ENCODE measurements around the gene PCDHGB5.
"Not testable (repeated sequence)": the region's sequence is repeated elsewhere in the genome, so short reads cannot be mapped to it uniquely, and the experiment has no call there.

Gene PCDHGB5

DNA sequence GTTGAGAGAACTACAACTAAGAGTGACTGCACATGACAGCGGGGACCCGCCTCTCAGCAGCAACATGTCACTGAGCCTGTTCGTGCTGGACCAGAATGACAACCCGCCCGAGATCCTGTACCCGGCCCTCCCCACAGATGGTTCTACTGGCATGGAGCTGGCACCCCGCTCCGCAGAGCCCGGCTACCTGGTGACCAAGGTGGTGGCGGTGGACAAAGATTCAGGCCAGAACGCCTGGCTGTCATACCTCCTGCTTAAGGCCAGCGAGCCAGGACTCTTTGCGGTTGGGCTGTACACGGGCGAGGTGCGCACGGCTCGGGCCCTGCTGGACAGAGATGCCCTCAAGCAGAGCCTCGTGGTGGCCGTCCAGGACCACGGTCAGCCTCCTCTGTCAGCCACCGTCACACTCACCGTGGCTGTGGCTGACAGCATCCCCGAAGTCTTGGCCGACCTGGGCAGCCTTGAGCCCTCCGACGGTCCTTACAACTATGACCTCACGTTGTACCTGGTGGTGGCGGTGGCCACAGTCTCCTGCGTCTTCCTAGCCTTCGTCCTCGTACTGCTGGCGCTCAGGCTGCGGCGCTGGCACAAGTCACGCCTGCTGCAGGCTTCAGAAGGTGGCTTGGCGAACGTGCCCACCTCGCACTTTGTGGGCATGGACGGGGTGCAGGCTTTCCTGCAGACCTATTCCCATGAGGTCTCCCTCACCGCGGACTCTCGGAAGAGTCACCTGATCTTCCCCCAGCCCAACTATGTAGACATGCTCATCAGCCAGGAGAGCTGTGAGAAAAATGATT, 13.1 kb upstream of the PCDHGB5 start:
- H3K27me3 ChIP-seq, result peaks cover 96% of the 10 kb centered on the region
- no peak overlapping the region for H3K4me3 ChIP-seq (ENCODE audit: low read depth in 1 of 2, low read length in 1 of 2)
- H3K27ac ChIP-seq, result no peak overlapping the region
- H3K9me3 ChIP-seq, result peaks cover 18% of the 10 kb centered on the region
- no peaks in the 10 kb centered on the region for H3K36me3 ChIP-seq
- H3K4me1 ChIP-seq (ENCODE audit: control insufficient read depth in 1 of 2, insufficient read depth in 1 of 2, low read depth in 1 of 2, low read length in 1 of 2), result no peaks in the 10 kb centered on the region
- TF ChIP-seq, protein P1, sequence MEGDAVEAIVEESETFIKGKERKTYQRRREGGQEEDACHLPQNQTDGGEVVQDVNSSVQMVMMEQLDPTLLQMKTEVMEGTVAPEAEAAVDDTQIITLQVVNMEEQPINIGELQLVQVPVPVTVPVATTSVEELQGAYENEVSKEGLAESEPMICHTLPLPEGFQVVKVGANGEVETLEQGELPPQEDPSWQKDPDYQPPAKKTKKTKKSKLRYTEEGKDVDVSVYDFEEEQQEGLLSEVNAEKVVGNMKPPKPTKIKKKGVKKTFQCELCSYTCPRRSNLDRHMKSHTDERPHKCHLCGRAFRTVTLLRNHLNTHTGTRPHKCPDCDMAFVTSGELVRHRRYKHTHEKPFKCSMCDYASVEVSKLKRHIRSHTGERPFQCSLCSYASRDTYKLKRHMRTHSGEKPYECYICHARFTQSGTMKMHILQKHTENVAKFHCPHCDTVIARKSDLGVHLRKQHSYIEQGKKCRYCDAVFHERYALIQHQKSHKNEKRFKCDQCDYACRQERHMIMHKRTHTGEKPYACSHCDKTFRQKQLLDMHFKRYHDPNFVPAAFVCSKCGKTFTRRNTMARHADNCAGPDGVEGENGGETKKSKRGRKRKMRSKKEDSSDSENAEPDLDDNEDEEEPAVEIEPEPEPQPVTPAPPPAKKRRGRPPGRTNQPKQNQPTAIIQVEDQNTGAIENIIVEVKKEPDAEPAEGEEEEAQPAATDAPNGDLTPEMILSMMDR (IDR thresholded peaks at IDR 0.05), result no peak

DNA sequence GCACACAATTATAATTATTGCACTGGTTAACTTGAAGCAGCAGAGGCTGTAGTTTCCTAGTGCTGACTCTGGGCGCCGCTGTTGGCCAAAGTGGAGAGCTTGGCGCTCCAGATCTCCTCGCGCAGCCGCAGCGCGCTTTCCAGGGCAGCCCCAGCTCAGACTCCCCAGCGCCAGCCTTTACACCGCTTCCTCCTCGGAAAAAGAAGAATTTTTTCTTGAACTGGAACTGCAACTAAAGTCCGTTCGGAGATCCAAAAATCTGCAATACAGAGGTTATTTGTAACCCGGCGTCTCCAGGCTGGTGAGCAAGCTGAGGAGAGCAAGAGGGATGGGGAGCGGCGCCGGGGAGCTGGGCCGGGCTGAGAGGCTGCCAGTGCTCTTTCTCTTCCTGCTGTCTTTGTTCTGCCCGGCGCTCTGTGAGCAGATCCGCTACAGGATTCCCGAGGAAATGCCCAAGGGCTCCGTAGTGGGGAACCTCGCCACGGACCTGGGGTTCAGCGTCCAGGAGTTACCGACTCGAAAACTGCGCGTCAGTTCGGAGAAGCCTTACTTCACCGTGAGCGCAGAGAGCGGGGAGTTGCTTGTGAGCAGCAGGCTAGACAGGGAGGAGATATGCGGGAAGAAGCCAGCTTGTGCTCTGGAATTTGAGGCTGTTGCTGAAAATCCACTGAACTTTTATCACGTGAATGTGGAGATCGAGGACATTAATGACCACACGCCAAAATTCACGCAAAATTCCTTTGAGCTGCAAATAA, 10.0 kb upstream of the PCDHGB5 start, which contains the start of gene PCDHGB4:
Gene PCDHGB4 (plus strand): TSS at position 142 of the 755 bp plus-strand sequence. CDS start 187 bp downstream, at position 329.
- not testable (repeated sequence) for H3K4me1 ChIP-seq (ENCODE audit: control insufficient read depth in 1 of 2, insufficient read depth in 1 of 2, low read depth in 1 of 2, low read length in 1 of 2); H3K27ac ChIP-seq; H3K36me3 ChIP-seq; H3K4me3 ChIP-seq (ENCODE audit: low read depth in 1 of 2, low read length in 1 of 2)
- Histone ChIP-seq H3K9me3 (peaks cover 20% of the 10 kb centered on the region), H3K27me3 (peaks cover 98% of the 10 kb centered on the region)

DNA sequence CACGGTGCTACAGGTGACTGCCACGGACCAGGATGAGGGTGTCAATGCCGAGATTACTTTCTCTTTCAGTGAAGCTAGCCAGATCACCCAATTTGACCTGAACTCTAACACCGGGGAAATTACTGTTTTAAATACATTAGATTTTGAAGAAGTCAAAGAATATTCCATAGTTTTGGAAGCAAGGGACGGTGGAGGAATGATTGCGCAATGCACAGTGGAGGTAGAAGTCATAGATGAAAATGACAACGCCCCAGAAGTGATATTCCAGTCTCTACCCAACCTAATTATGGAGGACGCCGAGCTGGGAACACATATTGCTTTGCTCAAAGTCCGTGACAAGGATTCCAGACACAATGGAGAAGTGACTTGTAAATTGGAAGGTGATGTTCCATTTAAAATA, 9.1 kb upstream of the PCDHGB5 start:
- H3K27me3 ChIP-seq, result peaks cover 98% of the 10 kb centered on the region
- no peaks in the 10 kb centered on the region for H3K36me3 ChIP-seq
- peaks cover 21% of the 10 kb centered on the region for H3K9me3 ChIP-seq
- no peaks in the 10 kb centered on the region for H3K4me1 ChIP-seq (ENCODE audit: control insufficient read depth in 1 of 2, insufficient read depth in 1 of 2, low read depth in 1 of 2, low read length in 1 of 2)
- TF ChIP-seq, protein P1 (IDR thresholded peaks at IDR 0.05), result no peak
- no peak overlapping the region for H3K4me3 ChIP-seq (ENCODE audit: low read depth in 1 of 2, low read length in 1 of 2)
- H3K27ac ChIP-seq, result no peak overlapping the region

DNA sequence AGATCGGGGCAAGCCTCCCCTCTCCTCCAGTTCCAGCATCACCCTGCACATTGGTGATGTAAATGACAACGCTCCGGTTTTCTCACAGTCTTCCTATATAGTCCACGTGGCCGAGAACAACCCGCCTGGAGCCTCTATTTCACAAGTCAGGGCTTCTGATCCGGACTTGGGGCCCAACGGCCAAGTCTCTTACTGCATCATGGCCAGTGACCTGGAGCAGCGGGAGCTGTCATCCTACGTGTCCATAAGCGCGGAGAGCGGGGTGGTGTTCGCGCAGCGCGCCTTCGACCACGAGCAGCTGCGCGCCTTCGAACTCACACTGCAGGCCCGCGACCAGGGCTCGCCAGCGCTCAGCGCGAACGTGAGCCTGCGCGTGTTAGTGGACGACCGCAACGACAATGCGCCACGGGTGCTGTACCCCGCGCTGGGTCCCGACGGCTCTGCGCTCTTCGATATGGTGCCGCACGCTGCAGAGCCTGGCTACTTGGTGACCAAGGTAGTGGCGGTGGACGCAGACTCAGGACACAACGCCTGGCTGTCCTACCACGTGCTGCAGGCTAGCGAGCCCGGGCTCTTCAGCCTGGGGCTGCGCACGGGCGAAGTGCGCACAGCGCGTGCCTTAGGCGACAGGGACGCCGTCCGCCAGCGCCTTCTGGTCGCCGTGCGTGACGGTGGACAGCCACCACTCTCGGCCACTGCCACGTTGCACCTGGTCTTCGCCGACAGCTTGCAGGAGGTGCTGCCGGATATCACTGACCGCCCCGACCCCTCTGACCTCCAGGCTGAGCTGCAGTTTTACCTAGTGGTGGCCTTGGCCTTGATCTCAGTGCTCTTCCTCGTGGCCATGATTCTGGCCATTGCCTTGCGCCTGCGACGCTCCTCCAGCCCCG, 8.3 kb upstream of the PCDHGB5 start:
- peaks cover 98% of the 10 kb centered on the region for H3K27me3 ChIP-seq

DNA sequence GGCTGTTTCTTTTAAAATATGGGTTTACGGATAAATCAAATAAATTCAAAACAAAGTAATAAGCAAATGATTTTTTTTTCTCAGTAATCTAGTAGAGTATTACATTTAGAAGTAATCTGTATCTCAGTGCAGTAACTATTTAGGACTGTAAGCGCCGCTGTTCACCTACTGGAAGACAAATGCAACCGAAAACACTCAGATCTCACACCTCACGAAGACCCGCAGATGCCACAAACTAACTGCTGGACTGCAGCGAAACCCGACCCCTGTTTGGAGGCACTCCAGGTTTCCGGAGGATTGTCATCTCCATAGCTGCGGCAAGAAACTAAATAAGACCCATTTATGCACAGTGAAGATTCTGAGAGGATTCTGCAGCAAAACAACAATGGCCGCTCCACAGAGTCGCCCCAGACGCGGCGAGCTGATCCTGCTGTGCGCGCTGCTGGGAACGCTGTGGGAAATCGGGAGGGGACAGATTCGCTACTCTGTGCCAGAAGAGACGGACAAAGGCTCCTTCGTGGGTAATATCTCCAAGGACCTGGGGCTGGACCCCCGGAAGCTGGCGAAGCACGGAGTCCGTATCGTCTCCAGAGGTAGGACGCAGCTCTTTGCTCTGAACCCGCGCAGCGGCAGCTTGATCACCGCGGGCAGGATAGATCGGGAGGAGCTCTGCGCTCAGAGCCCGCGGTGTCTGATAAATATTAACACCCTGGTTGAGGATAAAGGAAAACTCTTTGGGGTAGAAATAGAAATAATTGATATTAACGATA, 5.1 kb upstream of the PCDHGB5 start, which contains the start of gene PCDHGA8:
Gene PCDHGA8 (plus strand): TSS at position 205 of the 770 bp plus-strand sequence. CDS start 181 bp downstream, at position 386.
- peaks cover 26% of the 10 kb centered on the region for H3K9me3 ChIP-seq
- H3K4me1 ChIP-seq (ENCODE audit: control insufficient read depth in 1 of 2, insufficient read depth in 1 of 2, low read depth in 1 of 2, low read length in 1 of 2), result no peaks in the 10 kb centered on the region
- H3K27me3 ChIP-seq, result peaks cover 98% of the 10 kb centered on the region
- no peaks in the 10 kb centered on the region for H3K36me3 ChIP-seq
- no peak within 1 kb of the TSS for H3K27ac ChIP-seq
- no peak within 1 kb of the TSS for H3K4me3 ChIP-seq (ENCODE audit: low read depth in 1 of 2, low read length in 1 of 2)
- TF ChIP-seq, protein P1 (IDR thresholded peaks at IDR 0.05), result no peak

More for the DNA sequence above, 8.3 kb upstream of the PCDHGB5 start:
- Histone ChIP-seq H3K9me3 (peaks cover 26% of the 10 kb centered on the region), H3K36me3 (no peaks in the 10 kb centered on the region), H3K4me1 (ENCODE audit: control insufficient read depth in 1 of 2, insufficient read depth in 1 of 2, low read depth in 1 of 2, low read length in 1 of 2) (no peaks in the 10 kb centered on the region), H3K27ac (no peak overlapping the region), H3K4me3 (ENCODE audit: low read depth in 1 of 2, low read length in 1 of 2) (no peak overlapping the region)
- TF ChIP-seq, protein P1 (IDR thresholded peaks at IDR 0.05), result no peak
